Caco-2 (cell line): Measurements from ENCODE around the gene KPNA6. TPM values are rescaled to one million over a fixed set of nuclear protein-coding genes. Genes with fewer than 3 reads are reported as not detected.

Experiments used
- BruUV-seq: library from RNA; stranded (reverse); fragments of 400-500 nt; replicated peaks from 2 replicates; lab custom pipeline; 2021; lab: Mats Ljungman, UMichigan
- CTCF ChIA-PET: fragments of 300-600 bp; sonication (Branson Sonifier 250); formaldehyde crosslinking; loops from one replicate; lab custom pipeline; 2022; ENCODE audit warnings: antibody characterized with exemption; lab: Charles Lee
- POLR2A ChIA-PET: fragments of 300-600 bp; sonication (Branson Sonifier 250); formaldehyde crosslinking; loops from one replicate; lab custom pipeline; 2022; ENCODE audit warnings: antibody characterized with exemption; lab: Charles Lee
- DNase-seq, 2 experiments: peaks; one replicate each; pipeline versions ENCODE4 v3.0.0 to v3.0.0-alpha.2; 2020 to 2022
- H3K27me3 ChIP-seq: replicated peaks from 2 replicates; pipeline ENCODE4 v1.6.0; 2011; ENCODE audit warnings: low read length; ENCODE audit not compliant: control insufficient read depth, insufficient read depth
- H3K36me3 ChIP-seq: 2 replicates; pipeline ENCODE4 v1.5.1; 2011; ENCODE audit warnings: low read length; ENCODE audit not compliant: control insufficient read depth, insufficient read depth
- H3K4me1 ChIP-seq: fragments of 250-450 bp; sonication (Bioruptor Pico); 2 replicates; pipeline ENCODE4 v1.5.1; 2020; ENCODE audit warnings: mild to moderate bottlenecking
- H3K4me3 ChIP-seq: 2 replicates; pipeline ENCODE4 v1.5.1; 2011; ENCODE audit warnings: low read depth, mild to moderate bottlenecking, control low read depth, low read length
- H3K9me3 ChIP-seq: fragments of 250-450 bp; sonication (Bioruptor Pico); 2 replicates; pipeline ENCODE4 v1.5.1; 2020; ENCODE audit warnings: mild to moderate bottlenecking, moderate library complexity
- H3K27ac Mint-ChIP-seq: one replicate; pipeline ENCODE4 v1.8.0; 2022; ENCODE audit warnings: mixed read lengths; ENCODE audit not compliant: unreplicated experiment
- H3K27me3 Mint-ChIP-seq: one replicate; pipeline ENCODE4 v1.8.0; 2022; ENCODE audit warnings: mixed read lengths; ENCODE audit not compliant: insufficient read depth, unreplicated experiment
- H3K36me3 Mint-ChIP-seq: one replicate; pipeline ENCODE4 v1.8.0; 2022; ENCODE audit warnings: mild to moderate bottlenecking, mixed read lengths; ENCODE audit not compliant: insufficient read depth, unreplicated experiment
- H3K4me1 Mint-ChIP-seq: one replicate; pipeline ENCODE4 v1.8.0; 2022; ENCODE audit warnings: low read depth, mixed read lengths; ENCODE audit not compliant: unreplicated experiment
- H3K4me3 Mint-ChIP-seq: one replicate; pipeline ENCODE4 v1.8.0; 2022; ENCODE audit warnings: mild to moderate bottlenecking, moderate library complexity, mixed read lengths; ENCODE audit not compliant: unreplicated experiment
- H3K9me3 Mint-ChIP-seq: one replicate; pipeline ENCODE4 v1.8.0; 2022; ENCODE audit warnings: mixed read lengths; ENCODE audit not compliant: unreplicated experiment
- intact Hi-C: fragments of 100-400 bp; cut with micrococcal nuclease; formaldehyde crosslinking; loops from one replicate; pipeline ENCODE4 v1.10.0; 2022; ENCODE audit not compliant: unreplicated experiment
- total RNA-seq: library from RNA; stranded (reverse); gene quantifications from 2 replicates; pipeline ENCODE4 v1.2.3, GENCODE V29; 2022
- TF ChIP-seq, protein P1 (sequence below), 2 experiments: fragments of 200-600 bp in 1 of 2; IDR thresholded peaks; 1 replicate in 1 of 2; 2 replicates in 1 of 2; pipeline versions ENCODE4 v1.5.1 to v1.8.0; 2011 to 2022; ENCODE audit warnings: antibody characterized with exemption in 1 of 2, control low read depth in 1 of 2, inconsistent platforms in 1 of 2, low read depth in 1 of 2, low read length in 1 of 2, mild to moderate bottlenecking in 1 of 2, moderate library complexity in 1 of 2; ENCODE audit not compliant: insufficient read depth in 1 of 2, severe bottlenecking in 1 of 2, unreplicated experiment in 1 of 2

KPNA6 gene
- total RNA-seq, 1 experiment from 2014 or later, result 52.8 TPM

DNA sequence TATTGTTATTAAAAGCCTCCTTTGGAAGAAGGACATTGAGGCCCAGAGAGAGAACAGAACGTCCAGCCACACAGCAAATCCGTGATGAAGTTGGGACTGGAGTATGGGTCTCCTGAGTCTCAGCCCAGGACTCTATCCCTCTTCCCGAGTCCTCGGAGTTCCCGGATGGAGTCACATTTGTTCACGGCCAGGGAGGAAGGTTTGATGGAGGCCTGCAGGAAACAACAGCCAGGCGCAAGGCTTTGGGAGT, 71.3 kb downstream of the KPNA6 start:
- H3K27me3 ChIP-seq, result no peaks in the 10 kb centered on the region
- intact Hi-C loops, result no loop called here
- ChIA-PET CTCF (interaction anchor here (1.0 kb wide), 1 partner anchor 37 kb away, joined by 6 read pairs; no protein-coding TSS in a partner anchor), POLR2A (interaction anchor here (0.6 to 1.2 kb wide), 7 partner anchors 21 to 1003 kb away, joined by 3 to 8 read pairs (median 4); partner anchors contain the start of genes BSDC1, CCDC28B, IQCC and KPNA6)
- peak overlapping the region; percentile 39 for H3K4me3 ChIP-seq
- no TSS peak for BruUV-seq
- no peak for DNase-seq
- H3K27ac Mint-ChIP-seq, result peak overlapping the region; percentile 94
- TF ChIP-seq, protein P1, sequence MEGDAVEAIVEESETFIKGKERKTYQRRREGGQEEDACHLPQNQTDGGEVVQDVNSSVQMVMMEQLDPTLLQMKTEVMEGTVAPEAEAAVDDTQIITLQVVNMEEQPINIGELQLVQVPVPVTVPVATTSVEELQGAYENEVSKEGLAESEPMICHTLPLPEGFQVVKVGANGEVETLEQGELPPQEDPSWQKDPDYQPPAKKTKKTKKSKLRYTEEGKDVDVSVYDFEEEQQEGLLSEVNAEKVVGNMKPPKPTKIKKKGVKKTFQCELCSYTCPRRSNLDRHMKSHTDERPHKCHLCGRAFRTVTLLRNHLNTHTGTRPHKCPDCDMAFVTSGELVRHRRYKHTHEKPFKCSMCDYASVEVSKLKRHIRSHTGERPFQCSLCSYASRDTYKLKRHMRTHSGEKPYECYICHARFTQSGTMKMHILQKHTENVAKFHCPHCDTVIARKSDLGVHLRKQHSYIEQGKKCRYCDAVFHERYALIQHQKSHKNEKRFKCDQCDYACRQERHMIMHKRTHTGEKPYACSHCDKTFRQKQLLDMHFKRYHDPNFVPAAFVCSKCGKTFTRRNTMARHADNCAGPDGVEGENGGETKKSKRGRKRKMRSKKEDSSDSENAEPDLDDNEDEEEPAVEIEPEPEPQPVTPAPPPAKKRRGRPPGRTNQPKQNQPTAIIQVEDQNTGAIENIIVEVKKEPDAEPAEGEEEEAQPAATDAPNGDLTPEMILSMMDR (IDR thresholded peaks at IDR 0.05; ENCODE audit: insufficient read depth in 1 of 2, low read depth in 1 of 2, low read length in 1 of 2, severe bottlenecking in 1 of 2, unreplicated experiment in 1 of 2), result no peak
- peaks cover 2% of the 10 kb centered on the region; the same call in 1 of the 2 replicates for H3K36me3 ChIP-seq
- H3K36me3 Mint-ChIP-seq, result peaks cover 60% of the 10 kb centered on the region
- peaks cover 25% of the 10 kb centered on the region for H3K4me1 Mint-ChIP-seq
- H3K27me3 Mint-ChIP-seq, result no peaks in the 10 kb centered on the region
- H3K4me1 ChIP-seq, result peaks cover 15% of the 10 kb centered on the region
- H3K4me3 Mint-ChIP-seq, result peak overlapping the region; percentile 92
- no peaks in the 10 kb centered on the region for H3K9me3 Mint-ChIP-seq
- no peaks in the 10 kb centered on the region for H3K9me3 ChIP-seq

DNA sequence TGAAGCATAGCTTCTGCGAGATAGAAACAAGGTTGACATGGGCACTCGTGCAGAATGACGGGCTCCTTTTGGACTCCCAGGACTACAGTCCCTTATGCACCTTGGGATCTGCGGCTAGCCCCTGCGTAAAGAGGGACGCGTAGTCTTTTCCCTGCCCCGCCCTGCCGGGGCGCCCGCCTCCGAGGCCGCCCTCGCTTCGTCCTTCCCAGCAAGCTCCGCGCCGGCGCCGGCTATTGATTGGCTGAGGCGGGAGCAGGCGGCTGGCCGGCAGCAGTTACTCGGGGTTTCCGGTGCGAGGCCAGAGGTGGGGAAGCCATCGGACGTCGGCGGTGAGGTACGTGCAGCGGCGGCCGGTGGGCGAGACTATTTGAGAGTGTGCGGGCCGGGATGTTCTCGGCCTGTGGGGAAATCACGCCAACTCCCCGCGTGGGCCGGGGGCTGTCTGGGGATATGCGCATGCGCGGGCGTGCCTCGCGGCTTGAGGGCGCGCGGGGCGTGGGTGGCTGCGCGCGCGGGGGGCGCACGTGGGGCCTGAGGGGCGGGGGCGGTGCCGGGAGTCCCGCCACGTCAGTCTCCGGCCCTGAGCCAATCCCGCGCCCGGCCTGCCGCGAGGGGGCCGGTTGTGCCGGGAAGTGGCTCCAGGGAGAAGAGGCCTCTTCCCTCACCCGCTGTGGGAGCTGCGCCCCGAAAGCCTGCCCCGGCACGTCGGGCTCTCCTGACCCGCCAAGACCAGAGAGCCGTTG, 71.8 kb downstream of the KPNA6 start, which contains the start of gene TXLNA:
Gene TXLNA (plus strand): TSS at position 233 of the 743 bp plus-strand sequence. CDS start 671 bp downstream, outside the sequence.
- intact Hi-C loops, result no loop called here
- peak within 1 kb of the TSS; percentile 39 for H3K4me3 ChIP-seq
- Mint-ChIP-seq H3K27ac (peak within 1 kb of the TSS; percentile 94), H3K36me3 (peaks cover 62% of the 10 kb centered on the region), H3K4me1 (peaks cover 25% of the 10 kb centered on the region), H3K9me3 (no peaks in the 10 kb centered on the region), H3K27me3 (no peaks in the 10 kb centered on the region), H3K4me3 (peak within 1 kb of the TSS; percentile 92)
- no peaks in the 10 kb centered on the region for H3K27me3 ChIP-seq
- ChIA-PET POLR2A (interaction anchor here (0.6 to 1.2 kb wide), 8 partner anchors 21 to 1002 kb away, joined by 3 to 8 read pairs (median 4); partner anchors contain the start of genes BSDC1, CCDC28B, IQCC and KPNA6), CTCF (interaction anchor here (0.6 to 1.0 kb wide), 2 partner anchors 21 to 37 kb away, joined by 3 to 6 read pairs; partner anchors contain the start of gene CCDC28B)
- H3K36me3 ChIP-seq, result peaks cover 2% of the 10 kb centered on the region; the same call in 1 of the 2 replicates
- DNase-seq, result peak; percentile 91
- no TSS peak for BruUV-seq
- TF ChIP-seq, protein P1 (IDR thresholded peaks at IDR 0.05; ENCODE audit: insufficient read depth in 1 of 2, low read depth in 1 of 2, low read length in 1 of 2, severe bottlenecking in 1 of 2, unreplicated experiment in 1 of 2), result no peak
- H3K4me1 ChIP-seq, result peaks cover 15% of the 10 kb centered on the region
- H3K9me3 ChIP-seq, result no peaks in the 10 kb centered on the region

DNA sequence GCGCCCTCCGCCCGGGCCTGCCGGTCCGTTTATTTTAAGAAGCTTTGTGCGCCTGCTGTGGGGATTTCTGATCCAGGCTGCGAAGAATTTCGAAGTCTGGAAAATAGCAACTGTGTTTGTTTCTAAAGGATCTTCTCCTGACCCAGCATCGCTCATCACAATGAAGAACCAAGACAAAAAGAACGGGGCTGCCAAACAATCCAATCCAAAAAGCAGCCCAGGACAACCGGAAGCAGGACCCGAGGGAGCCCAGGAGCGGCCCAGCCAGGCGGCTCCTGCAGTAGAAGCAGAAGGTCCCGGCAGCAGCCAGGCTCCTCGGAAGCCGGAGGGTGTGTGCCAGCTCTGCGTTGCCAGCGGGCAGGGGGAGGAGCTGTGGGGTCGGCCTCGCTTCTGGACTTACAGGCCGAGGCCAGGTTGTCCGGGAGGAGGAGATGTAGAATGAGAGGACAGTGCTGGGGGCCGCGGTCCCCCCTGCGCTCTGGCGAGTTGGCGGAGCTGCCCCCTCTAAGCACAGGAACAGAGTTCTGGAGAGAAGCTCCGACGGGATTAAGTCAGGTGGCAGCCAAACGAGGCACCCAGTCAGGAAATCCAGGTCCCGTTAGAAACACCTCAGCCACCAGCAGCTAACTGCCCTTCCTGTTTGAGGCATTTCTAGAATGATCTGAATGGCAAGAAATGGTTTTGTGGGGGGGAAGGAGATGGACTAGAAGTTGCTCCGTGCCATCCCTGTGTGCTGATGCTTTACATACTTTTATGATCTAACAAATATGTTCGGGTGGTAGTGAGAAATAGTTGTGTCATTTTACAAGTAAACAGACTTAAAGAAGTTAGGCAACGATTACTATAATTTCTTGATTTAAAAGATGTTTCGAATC, 72.6 kb downstream of the KPNA6 start:
- H3K36me3 Mint-ChIP-seq, result peaks cover 68% of the 10 kb centered on the region
- intact Hi-C loops, result no loop called here

More for the DNA sequence above, 72.6 kb downstream of the KPNA6 start:
- Mint-ChIP-seq H3K27ac (peak overlapping the region; percentile 94), H3K27me3 (no peaks in the 10 kb centered on the region), H3K4me3 (peak overlapping the region; percentile 92), H3K9me3 (no peaks in the 10 kb centered on the region), H3K4me1 (peaks cover 25% of the 10 kb centered on the region)
- BruUV-seq, result TSS peak; percentile 35
- Histone ChIP-seq H3K4me1 (peaks cover 15% of the 10 kb centered on the region), H3K27me3 (no peaks in the 10 kb centered on the region), H3K36me3 (peaks cover 2% of the 10 kb centered on the region; the same call in 1 of the 2 replicates), H3K9me3 (no peaks in the 10 kb centered on the region), H3K4me3 (peak overlapping the region; percentile 39)
- POLR2A ChIA-PET, result interaction anchor here (1.0 to 1.2 kb wide), 2 partner anchors 72 to 108 kb away, joined by 4 to 8 read pairs; partner anchors contain the start of genes KPNA6 and TMEM39B
- TF ChIP-seq, protein P1 (IDR thresholded peaks at IDR 0.05; ENCODE audit: insufficient read depth in 1 of 2, low read depth in 1 of 2, low read length in 1 of 2, severe bottlenecking in 1 of 2, unreplicated experiment in 1 of 2), result no peak
- peak in 1 of 2 experiments; percentile 35 for DNase-seq
- CTCF ChIA-PET, result interaction anchor here (0.6 kb wide), 1 partner anchor 20 kb away, joined by 3 read pairs; the partner anchor contains the start of gene CCDC28B
